K562 (cell line): ENCODE measurements around the gene ITGB5. TPM values are rescaled to one million over a fixed set of nuclear protein-coding genes. Genes with fewer than 3 reads are reported as not detected.

Experiments used
- ATAC-seq: fragments of 200-7000 bp; cut with Tn5 transposase; 3 replicates; pipeline ENCODE4 v1.9.1; 2020; ENCODE audit warnings: moderate library complexity
- BruUV-seq: library from RNA; stranded (reverse); fragments of 400-500 nt; replicated peaks from 2 replicates; lab custom pipeline; 2021; lab: Mats Ljungman, UMichigan
- CTCF ChIA-PET: fragments of 300-600 bp; formaldehyde crosslinking; extraction: SDS; loops from one replicate; lab custom pipeline; 2021; ENCODE audit warnings: low intra/inter-chr PET ratio; lab: Yijun Ruan, JAX
- POLR2A ChIA-PET: fragments of 300-600, 350-650 bp; sonication (Branson Sonifier 250); formaldehyde crosslinking; extraction: SDS; loops from one replicate; lab custom pipeline; 2021; ENCODE audit warnings: antibody characterized with exemption, inconsistent platforms; lab: Yijun Ruan, JAX
- DNase-seq, 4 experiments: peaks; one replicate each; pipeline versions ENCODE4 v3.0.0 to v3.0.0-alpha.2; 2011 to 2018; ENCODE audit warnings: low spot score in 3 of 4, mixed read lengths in 3 of 4; ENCODE audit errors: extremely low read depth in 1 of 4
- FAIRE-seq: peaks from 2 replicates; lab custom pipeline; 2011; peaks lifted over from hg19 to GRCh38; lab: Jason Lieb, UNC
- H2AFZ ChIP-seq: 2 replicates; pipeline ENCODE4 v1.6.0; 2011; ENCODE audit warnings: low read depth, low read length, control low read depth, inconsistent platforms
- H3K27ac ChIP-seq: fragments of 200-600 bp; 3 replicates; pipeline ENCODE4 v1.8.0; 2011; ENCODE audit warnings: low read depth, mild to moderate bottlenecking, control low read depth, inconsistent platforms, low read length, moderate library complexity, mixed read lengths; ENCODE audit errors: extremely low read depth
- H3K27me3 ChIP-seq, 2 experiments: fragments of 300-600 bp in 1 of 2; 2 replicates in 1 of 2; 3 replicates in 1 of 2; pipeline versions ENCODE4 v1.6.0 to v1.8.0; 2011; ENCODE audit warnings: inconsistent platforms in 2 of 2, low read length in 2 of 2, mild to moderate bottlenecking in 1 of 2, mixed read lengths in 1 of 2, moderate library complexity in 1 of 2; ENCODE audit not compliant: control insufficient read depth in 2 of 2, insufficient read depth in 2 of 2
- H3K36me3 ChIP-seq: fragments of 300-600 bp; 3 replicates; pipeline ENCODE4 v1.8.0; 2011; ENCODE audit warnings: mild to moderate bottlenecking, low read length, inconsistent platforms; ENCODE audit not compliant: control insufficient read depth, insufficient read depth
- H3K4me1 ChIP-seq, 2 experiments: fragments of 200-600 bp in 1 of 2; replicated peaks in 1 of 2; 2 replicates in 1 of 2; 3 replicates in 1 of 2; pipeline versions ENCODE4 v1.5.1 to v1.8.0; 2011; ENCODE audit warnings: inconsistent platforms in 2 of 2, low read length in 2 of 2, mild to moderate bottlenecking in 1 of 2, mixed read lengths in 1 of 2, moderate library complexity in 1 of 2; ENCODE audit not compliant: control insufficient read depth in 2 of 2, insufficient read depth in 2 of 2
- H3K4me2 ChIP-seq: 2 replicates; pipeline ENCODE4 v1.6.1; 2011; ENCODE audit warnings: low read length, control low read depth, inconsistent platforms, mixed read lengths; ENCODE audit not compliant: insufficient read depth
- H3K4me3 ChIP-seq: fragments of 200-600 bp; sonication (generic), shearing (Covaris generic); 2 replicates; pipeline ENCODE4 v1.5.1; 2016; ENCODE audit warnings: control low read depth, inconsistent platforms
- H3K79me2 ChIP-seq: fragments of 200-600 bp; 3 replicates; pipeline ENCODE4 v1.8.0; 2011; ENCODE audit warnings: low read length, inconsistent platforms; ENCODE audit not compliant: control insufficient read depth, insufficient read depth
- H3K9ac ChIP-seq, 2 experiments: 2 replicates each; pipeline versions ENCODE4 v1.6.0 to v1.6.1; 2011; ENCODE audit warnings: low read depth in 2 of 2, low read length in 2 of 2, control low read depth in 1 of 2, inconsistent platforms in 1 of 2, mild to moderate bottlenecking in 1 of 2, mixed read lengths in 1 of 2; ENCODE audit not compliant: insufficient read depth in 1 of 2
- H3K9me1 ChIP-seq: one replicate; pipeline ENCODE4 v1.6.0; 2011; ENCODE audit warnings: inconsistent platforms, mild to moderate bottlenecking, low read length, moderate library complexity; ENCODE audit not compliant: control insufficient read depth, insufficient read depth
- H3K9me3 ChIP-seq: replicated peaks from 2 replicates; pipeline ENCODE4 v1.5.1; 2011; ENCODE audit warnings: low read depth, low read length, inconsistent platforms; ENCODE audit not compliant: control insufficient read depth, insufficient read depth
- H4K20me1 ChIP-seq: replicated peaks from 2 replicates; pipeline ENCODE4 v1.6.1; 2011; ENCODE audit warnings: low read length, inconsistent platforms, mixed read lengths; ENCODE audit not compliant: control insufficient read depth, insufficient read depth
- BCLAF1 ChIP-seq, 2 experiments: fragments of 450-650 bp in 1 of 2; IDR thresholded peaks; 2 replicates each; pipeline ENCODE4 v1.6.1; 2011 to 2017; ENCODE audit warnings: low read depth in 2 of 2, antibody characterized with exemption in 1 of 2, borderline replicate concordance in 1 of 2, low read length in 1 of 2, mild to moderate bottlenecking in 1 of 2, mixed read lengths in 1 of 2; ENCODE audit not compliant: control insufficient read depth in 1 of 2
- SRSF9 ChIP-seq: fragments of 200-400 bp; formaldehyde crosslinking; IDR thresholded peaks from 2 replicates; pipeline ENCODE4 v1.6.1; 2017; ENCODE audit warnings: low read depth, low read length, borderline replicate concordance
- WGBS: fragments of 100-300 bp; shearing (Covaris generic); methylation state at CpG from one replicate; pipeline ENCODE4 v1.1.6; 2016; ENCODE audit warnings: low coverage, mixed read lengths; ENCODE audit not compliant: insufficient coverage; ENCODE audit errors: missing lambda C conversion rate; 5-methylcytosine and 5-hydroxymethylcytosine counted together
- in situ Hi-C: fragments of 300-500 bp; cut with MboI; formaldehyde crosslinking; loops from 4 replicates; pipeline ENCODE4 v1.15.0; 2018; ENCODE audit warnings: inconsistent platforms, mixed read lengths
- intact Hi-C: fragments of 100-400 bp; cut with micrococcal nuclease; formaldehyde crosslinking; loops from 2 replicates; pipeline ENCODE4 v1.14.2; 2022
- polyA plus RNA-seq, 8 experiments: library from polyadenylated mRNA; depleted of rRNA in 4 of 8; stranded (reverse) in 5 of 8; unstranded in 3 of 8; fragments of >200 nt; fragmentation: Nextera tagmentation in 2 of 8; fragmentation: Illumina TruSeq in 1 of 8; extraction: Ambion mirVana in 2 of 8; extraction: Trizol in 1 of 8; gene quantifications; 2 replicates each; pipeline versions ENCODE4 v1.2.1 to v1.2.3, GENCODE V29; 2011 to 2014; ENCODE audit warnings: inconsistent platforms in 1 of 8, missing spikeins in 1 of 8
- total RNA-seq, 7 experiments: library from RNA; depleted of rRNA in 6 of 7; stranded (reverse); fragments of >200 nt in 6 of 7; fragmentation: Illumina TruSeq in 2 of 7; extraction: Trizol in 2 of 7; gene quantifications; 2 replicates each; pipeline versions ENCODE4 v1.2.1 to v1.2.3, GENCODE V29; 2011 to 2021; ENCODE audit warnings: low replicate concordance in 1 of 7

Gene ITGB5
- total and polyA plus RNA-seq, 9 of the 15 experiments (the other 6 are each of a cell fraction or from before 2014, with no cell fraction given): 1.7 to 46.8 (median 9.9) TPM

DNA sequence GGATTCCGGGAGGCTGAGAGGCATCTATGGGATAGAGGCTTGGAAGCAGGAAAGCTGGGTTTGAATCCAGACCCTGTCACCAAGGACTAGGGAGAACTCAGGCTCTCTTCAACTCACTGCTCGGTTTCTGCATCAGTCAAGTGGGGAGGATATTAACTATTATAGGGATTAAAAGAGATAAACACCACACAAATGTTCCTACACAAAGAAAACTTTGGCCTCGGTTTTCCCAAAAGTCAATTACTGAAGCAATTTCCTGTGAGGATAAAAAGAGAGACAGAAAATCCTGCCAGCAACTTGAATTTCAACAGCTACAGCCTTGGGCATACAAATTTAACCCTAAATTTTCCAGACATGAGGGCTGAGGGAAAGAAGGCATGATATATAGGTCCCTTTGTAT is 36.0 kb downstream of the ITGB5 start (continued):
- no peak for TF ChIP-seq BCLAF1 (IDR thresholded peaks at IDR 0.05; ENCODE audit: borderline replicate concordance in 1 of 2, control insufficient read depth in 1 of 2, low read depth in 2 of 2, low read length in 1 of 2)
- TF ChIP-seq, all 486 proteins: peak for 0

DNA sequence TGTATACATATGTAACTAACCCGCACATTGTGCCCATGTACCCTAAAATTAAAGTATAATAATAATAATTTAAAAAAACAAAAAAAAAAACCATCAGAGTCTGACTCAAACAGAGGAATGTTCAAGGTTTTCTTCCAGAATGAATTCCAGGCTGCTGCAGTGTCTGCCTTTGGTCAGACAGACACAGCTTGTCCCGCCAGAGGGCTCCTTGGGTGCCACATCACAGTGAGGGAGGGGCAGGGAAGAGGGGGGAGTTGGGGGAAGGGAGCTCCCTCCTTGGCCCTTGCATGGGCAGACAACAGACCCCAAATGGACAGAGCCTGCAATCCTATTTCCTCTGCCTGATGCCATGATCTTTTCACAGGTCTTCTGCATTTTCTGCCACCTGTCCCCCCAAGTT is 36.5 kb downstream of the ITGB5 start:
- Histone ChIP-seq H3K79me2 (no peaks in the 10 kb centered on the region), H3K4me1 (no peaks in the 10 kb centered on the region), H3K4me2 (no peak overlapping the region), H3K9ac (no peak overlapping the region), H3K9me3 (no peaks in the 10 kb centered on the region), H3K36me3 (no peaks in the 10 kb centered on the region; the same call in 2 of the 3 replicates), H3K4me3 (no peak overlapping the region), H2AFZ (no peak overlapping the region), H3K27ac (no peak overlapping the region), H4K20me1 (no peaks in the 10 kb centered on the region), H3K9me1 (no peaks in the 10 kb centered on the region), H3K27me3 (no peaks in the 10 kb centered on the region)
- 83% methylated on average over 2 of the region's 2 CpGs for whole genome bisulfite sequencing
- BruUV-seq: no TSS peak
- intact Hi-C loops (no loop called here), in situ Hi-C loops (no loop called here)
- POLR2A ChIA-PET: no interaction called here
- DNase-seq: no peak
- no peak for TF ChIP-seq SRSF9
- CTCF ChIA-PET: no interaction called here
- no peak for FAIRE-seq
- ATAC-seq: no peak
